NCI-H526 treated with DMSO at 0.1 percent for 48 hours (cell line): ENCODE data around the gene BRPF1.

Experiments used
- DNase-seq: peaks from one replicate; lab custom pipeline; 2025; lab: John Stamatoyannopoulos, UW

Gene BRPF1

DNA sequence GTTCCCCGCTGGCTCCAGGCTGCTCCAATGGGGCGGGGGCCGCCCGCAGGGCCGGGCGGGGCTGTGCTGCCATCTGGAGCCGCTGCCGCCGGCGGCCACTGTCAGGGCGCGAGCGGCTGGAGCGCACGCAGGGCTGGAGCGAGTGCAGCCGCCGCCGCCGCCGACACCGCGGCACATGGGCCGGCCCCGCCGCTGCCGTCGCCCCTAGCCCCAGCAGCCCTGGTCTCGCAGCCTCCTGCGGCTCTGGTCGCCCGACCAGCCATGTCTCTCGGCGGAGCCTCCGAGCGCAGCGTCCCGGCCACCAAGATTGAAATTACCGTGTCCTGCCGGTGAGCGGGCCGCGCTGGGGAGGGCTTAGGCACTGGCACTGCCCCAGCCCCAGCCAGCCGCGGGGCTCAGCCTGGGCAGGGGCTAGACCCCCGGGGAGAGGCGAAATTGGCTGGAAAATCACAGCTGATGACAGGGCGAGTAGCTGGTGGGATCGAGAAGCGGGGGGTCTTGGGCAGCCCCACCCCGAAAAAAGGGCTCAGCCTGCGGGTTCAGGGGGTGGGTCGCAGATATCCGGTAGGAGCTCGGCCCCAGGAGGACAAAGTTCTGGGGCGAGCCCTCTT is 27.7 kb upstream of the BRPF1 start, which contains the start of gene CPNE9:
Gene CPNE9 (plus strand): TSS at position 98 of the 611 bp plus-strand sequence. CDS start 164 bp downstream, at position 262.
- DNase-seq = no peak

- no peak for DNase-seq
Observed at GRCh38 chr3:9704347-9705322, 26.9 kb upstream of the BRPF1 start.

DNA sequence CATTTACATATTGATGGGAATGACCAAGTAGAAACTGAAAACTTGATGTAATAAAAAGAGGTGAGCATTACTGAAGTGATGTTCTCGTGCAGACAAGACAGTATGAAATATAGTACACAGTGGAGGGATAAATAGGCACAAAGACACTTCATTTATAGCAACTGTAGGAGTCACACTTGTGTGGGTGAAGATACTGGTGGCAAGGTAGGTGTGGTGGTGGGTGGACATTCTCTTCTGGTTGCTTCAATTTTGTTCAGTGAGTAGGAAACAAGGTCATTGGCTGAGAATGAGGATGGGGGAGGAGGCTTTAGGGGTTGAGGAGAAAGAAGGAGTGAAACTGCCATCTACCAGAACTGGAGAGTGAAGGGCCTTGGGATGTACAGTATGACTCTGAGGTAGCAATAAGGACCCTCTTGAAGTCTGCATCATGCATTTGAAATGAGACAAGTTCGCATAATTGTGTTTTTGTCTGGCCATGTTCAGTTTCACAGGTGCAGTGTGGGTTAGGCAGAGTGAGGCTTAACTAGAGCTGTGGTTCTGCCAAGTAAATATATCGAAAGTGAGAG is 21.3 kb upstream of the BRPF1 start:
- DNase-seq = no peak

- DNase-seq = no peak
Observed at GRCh38 chr3:9712415-9712814, 19.1 kb upstream of the BRPF1 start.

GRCh38 chr3:9713142-9713541 is 18.4 kb upstream of the BRPF1 start:
- no peak for DNase-seq

DNA sequence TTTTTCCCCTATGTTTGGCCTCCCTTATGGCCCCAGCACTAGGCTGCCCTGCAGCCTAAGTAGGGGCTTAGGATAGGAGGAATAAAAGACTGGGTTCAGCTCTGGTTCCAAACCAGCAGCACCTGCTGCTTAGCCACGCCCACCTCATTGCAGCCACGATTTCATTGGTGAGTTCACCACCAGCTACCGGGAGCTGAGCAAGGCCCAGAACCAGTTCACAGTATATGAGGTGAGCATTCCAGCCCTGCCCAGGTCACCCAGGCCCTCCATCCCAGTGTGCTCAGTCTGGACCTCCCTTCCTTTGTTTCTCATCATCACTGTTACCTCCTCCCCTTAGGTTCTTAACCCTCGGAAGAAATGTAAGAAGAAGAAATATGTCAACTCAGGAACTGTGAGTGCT is 16.4 kb upstream of the BRPF1 start:
- DNase-seq = peak; percentile 3

DNA sequence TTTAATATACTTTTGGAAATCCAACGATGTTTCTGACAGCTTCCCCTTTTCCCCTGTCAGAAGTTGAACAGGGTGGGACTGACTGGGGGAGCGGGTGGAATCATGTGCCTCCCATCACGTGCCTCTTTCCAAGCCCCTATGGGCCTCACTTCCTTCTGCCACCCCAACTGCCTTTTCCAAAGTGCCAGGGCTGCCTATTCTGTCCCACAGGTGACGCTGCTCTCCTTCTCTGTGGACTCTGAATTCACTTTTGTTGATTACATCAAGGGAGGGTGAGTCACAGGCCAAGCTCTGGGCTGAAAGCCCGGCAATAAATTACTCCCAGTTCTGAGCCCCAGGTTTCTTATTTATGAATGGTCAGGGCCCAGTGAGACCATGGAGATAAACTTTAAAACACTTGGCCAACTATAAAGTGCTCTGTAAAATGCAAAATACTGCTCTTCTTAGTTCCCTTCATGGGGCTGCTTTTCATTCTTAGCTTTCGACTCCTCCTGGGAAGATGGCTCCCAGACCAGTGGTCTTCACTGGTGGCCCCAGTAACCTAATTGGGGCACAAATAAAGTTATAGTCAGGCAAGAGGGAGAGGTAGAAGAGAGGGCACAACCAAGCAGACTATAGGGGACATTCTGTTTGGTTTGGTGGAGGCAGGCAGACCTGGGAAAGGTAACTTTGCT is 15.6 kb upstream of the BRPF1 start:
- DNase-seq = no peak

DNA sequence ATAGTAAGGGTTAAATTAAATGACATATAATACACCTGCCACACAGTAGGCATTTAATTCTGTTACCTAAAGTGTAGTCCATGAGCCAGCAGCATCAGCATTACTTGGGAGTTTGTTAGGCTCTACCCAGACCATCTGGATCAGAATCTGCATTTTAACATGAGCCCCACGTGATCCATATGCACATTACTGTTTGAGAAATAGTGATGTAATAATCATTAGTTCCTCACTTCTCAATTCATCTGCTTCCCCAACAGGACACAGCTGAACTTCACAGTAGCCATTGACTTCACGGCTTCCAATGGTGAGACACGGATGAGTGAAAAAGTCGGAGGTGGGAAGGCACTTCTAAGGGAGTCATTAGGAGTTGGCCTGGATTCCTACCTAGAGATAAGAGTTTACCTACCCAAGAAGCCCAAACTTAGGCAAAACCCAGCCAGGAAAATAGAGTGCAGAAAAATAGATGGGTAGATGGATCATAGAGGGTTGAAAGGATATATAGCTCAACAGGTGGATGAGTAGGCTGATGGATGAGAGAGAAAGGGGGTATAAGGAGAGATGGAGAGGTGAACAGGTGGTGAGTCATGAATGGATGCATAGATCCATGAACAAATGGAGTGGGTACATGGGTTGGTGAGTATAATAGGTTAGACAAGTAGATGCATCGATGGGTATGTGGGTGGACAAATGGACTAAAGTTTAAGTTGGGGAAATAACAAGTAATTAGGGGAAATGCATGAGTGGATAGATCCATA is 14.6 kb upstream of the BRPF1 start:
- no peak for DNase-seq

DNA sequence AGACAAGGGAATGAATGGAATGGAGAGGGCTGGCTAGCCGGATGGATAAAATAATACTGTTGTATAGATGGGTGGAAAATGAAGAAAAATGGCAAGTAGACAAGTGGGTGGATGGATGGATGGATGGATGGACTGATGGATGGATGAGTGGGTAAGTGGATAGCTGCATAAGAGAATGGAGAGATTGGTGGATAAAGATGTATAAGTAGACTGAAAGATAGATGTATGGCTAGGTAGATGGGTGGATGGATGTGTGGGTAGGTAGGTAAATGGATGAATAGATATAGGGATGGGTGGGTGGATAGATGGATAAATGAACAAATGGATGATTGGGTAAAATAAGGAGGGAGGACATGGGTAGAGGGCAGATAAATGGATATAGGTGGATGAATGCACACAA is 14.0 kb upstream of the BRPF1 start:
- DNase-seq = no peak

- no peak for DNase-seq
Observed at GRCh38 chr3:9718118-9718517, 13.4 kb upstream of the BRPF1 start.

DNA sequence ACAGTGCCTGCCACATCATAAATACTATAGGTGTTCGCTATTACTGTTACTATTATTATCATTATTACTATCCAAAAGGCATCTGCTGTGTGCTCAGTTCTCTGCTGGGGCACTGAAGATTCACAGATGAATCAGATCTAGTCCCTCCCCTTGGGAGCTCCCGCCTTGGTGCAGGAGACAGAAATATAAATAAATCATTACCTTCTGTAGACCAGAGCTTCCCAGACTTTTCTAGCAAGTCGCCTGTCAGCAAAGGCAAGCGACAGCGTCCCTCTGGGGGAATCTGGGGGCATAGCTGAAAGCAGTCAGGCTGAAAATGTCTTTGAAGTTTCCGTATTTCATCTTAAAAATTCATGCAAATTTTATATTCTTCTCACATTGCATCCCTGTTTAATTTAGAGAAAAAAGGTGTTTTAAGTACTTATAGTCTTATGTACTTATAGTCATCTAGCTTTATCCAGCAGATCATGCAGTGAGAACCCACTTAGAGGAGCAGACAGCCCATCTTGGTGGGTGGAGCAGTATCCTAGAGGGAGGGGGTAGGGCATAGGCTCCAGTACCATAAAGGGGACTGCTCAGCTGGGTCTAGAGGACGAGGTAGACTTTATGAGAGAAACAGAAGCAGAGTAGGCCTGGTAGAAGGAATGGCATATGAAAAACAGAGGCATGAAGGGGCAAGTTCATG is 10.4 kb upstream of the BRPF1 start:
- no peak for DNase-seq

GRCh38 chr3:9721700-9722060 is 9.9 kb upstream of the BRPF1 start:
- no peak for DNase-seq

GRCh38 chr3:9725775-9726515 is 5.6 kb upstream of the BRPF1 start:
- no peak for DNase-seq

DNA sequence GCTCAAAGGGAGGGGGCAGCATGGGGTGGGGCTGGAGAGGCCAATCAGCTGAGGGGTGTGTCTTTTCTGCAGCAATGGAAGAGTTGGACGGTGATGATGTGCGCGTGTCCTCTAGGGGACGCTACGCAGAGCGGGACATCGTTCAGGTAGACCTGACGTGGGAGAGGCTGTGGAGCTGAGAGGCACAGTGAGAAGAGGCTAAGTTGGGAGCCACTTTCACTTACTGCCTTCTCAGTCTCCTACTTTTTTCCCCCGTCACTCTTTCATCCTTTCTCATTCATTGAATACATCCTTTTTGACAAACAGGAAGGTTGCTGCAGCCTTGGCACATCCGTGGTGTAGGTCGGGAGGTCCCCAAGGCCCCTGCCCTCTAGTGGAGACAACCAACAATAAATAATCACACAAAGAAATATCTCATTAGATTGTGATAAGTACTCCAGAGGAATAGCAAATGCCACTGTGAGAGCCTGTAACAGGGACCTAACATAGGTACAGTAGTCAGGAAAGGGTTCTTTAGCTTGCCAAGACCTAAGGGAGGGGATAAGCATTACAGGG is 4.4 kb upstream of the BRPF1 start:
- peak; percentile 22 for DNase-seq

DNA sequence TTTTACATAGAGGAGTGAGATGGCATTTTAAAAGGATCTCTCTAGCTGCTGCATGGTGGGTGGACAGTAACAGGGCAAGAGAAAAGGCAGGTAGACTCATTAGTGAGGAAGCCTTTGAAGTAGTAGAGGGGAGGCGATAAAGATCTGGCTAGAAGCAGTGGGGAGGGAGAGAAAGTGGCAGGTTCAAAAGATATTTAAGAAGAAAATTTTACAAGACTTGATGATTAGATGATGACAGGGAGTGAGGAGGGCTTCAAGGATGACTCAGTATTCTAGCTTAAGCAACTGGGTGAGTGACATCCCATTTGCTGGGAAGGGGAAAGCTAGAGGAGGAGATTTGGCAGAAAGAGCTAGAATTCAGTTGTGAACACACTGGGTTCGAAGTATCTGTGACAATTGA is 3.8 kb upstream of the BRPF1 start:
- DNase-seq = no peak

DNA sequence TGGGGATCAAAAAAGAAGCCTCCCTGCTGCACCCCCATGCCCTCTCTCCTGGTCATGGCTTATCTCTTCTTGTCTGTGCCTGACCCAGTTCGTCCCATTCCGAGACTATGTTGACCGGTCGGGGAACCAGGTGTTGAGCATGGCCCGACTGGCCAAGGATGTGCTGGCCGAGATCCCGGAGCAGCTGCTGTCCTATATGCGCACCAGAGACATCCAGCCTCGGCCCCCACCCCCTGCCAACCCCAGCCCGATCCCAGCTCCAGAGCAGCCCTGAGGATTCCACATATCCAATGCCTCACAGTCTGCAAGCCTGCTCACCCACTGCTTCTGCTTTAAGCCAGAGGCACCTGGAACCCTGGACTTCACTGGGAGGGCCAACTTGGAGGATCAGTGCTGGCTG is 2.1 kb upstream of the BRPF1 start:
- no peak for DNase-seq

DNA sequence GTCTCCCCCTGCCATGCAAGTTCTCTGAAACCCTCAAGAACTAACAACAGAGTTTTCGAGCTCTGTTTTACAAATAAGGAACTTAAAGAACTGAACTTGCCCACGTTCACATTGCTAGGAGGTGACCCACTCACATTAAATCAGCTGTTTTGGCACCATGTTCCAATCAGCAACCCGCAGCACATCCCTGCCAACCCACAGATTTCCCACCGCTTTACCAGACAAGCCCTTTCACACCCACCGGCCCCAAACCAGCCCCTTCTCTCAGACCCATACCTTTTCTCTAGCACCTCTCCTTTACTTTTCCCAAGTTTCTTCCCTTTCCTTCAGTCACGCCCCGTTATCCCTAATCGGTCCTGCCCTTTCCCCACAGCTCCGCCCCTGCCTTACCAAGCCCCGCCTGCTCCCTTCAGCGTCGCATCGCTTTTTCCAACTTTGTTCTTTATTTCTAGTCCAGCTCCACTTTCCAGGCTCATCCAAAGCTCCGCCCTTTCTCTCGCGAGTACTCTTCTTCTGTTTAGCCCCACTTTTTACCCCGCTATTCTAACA is 804 bp upstream of the BRPF1 start:
- DNase-seq = peak; percentile 84

- no peak for DNase-seq
Observed at GRCh38 chr3:9732080-9732739, 675 bp downstream of the BRPF1 start.

- no peak for DNase-seq
Observed at GRCh38 chr3:9732740-9733115, 1.2 kb downstream of the BRPF1 start.
